ENCODE measurements around the gene CACNB2.

DNA sequence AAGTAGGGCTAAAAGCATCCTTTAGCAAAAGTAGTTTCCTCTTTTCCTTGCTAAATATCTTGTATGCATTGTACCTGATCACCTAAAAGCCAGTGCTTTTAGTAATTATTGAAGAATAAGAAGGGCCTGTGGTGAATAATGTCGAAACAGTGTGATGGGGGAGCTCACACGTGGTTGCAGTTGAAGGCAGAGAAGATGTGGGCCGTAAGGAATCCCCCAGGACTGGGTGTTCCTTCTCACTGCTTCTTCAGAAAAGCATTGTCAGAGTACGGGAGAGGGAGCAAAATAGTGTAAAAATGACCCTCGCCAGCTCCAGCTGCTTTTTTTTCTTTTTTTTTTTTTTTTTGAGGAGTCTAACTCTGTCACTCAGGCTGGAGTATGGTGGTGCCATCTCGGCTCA is 310.1 kb downstream of the CACNB2 start:
- TF ChIP-seq, protein P1, sequence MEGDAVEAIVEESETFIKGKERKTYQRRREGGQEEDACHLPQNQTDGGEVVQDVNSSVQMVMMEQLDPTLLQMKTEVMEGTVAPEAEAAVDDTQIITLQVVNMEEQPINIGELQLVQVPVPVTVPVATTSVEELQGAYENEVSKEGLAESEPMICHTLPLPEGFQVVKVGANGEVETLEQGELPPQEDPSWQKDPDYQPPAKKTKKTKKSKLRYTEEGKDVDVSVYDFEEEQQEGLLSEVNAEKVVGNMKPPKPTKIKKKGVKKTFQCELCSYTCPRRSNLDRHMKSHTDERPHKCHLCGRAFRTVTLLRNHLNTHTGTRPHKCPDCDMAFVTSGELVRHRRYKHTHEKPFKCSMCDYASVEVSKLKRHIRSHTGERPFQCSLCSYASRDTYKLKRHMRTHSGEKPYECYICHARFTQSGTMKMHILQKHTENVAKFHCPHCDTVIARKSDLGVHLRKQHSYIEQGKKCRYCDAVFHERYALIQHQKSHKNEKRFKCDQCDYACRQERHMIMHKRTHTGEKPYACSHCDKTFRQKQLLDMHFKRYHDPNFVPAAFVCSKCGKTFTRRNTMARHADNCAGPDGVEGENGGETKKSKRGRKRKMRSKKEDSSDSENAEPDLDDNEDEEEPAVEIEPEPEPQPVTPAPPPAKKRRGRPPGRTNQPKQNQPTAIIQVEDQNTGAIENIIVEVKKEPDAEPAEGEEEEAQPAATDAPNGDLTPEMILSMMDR (conservative IDR thresholded peaks at IDR 0.05; ENCODE audit: low read depth, low read length) = no peak
- TF ChIP-seq EZH2phosphoT487 (IDR thresholded peaks at IDR 0.05; ENCODE audit: borderline replicate concordance, low read length) (no peak), EZH2 (IDR thresholded peaks at IDR 0.05; ENCODE audit: low read length, unreplicated experiment) (no peak)
